Keratinocyte (primary cell): ENCODE results near the gene NME8.

Source experiments
- CTCF ChIP-seq, 3 experiments: IDR thresholded peaks in 1 of 3; conservative IDR thresholded peaks in 1 of 3; optimal IDR thresholded peaks in 1 of 3; 2 replicates in 2 of 3; 3 replicates in 1 of 3; pipeline versions ENCODE3 to v1.5.1; 2011; ENCODE audit warnings: low read length in 3 of 3, mild to moderate bottlenecking in 3 of 3, moderate library complexity in 2 of 3, control low read depth in 1 of 3, inconsistent platforms in 1 of 3; ENCODE audit not compliant: insufficient read depth in 2 of 3; ENCODE audit errors: extremely low read depth in 1 of 3
- EZH2 ChIP-seq: IDR thresholded peaks from one replicate; pipeline ENCODE4 v1.6.1; 2012; ENCODE audit warnings: inconsistent platforms, mild to moderate bottlenecking, low read length, moderate library complexity

GRCh38 chr7:37806152-37806551 is 42.2 kb upstream of the NME8 start:
- TF ChIP-seq CTCF (optimal IDR thresholded peaks at IDR 0.05 in 1 of 3, IDR thresholded peaks at IDR 0.05 in 1 of 3, conservative IDR thresholded peaks at IDR 0.05 in 1 of 3; ENCODE audit: extremely low read depth in 1 of 3, insufficient read depth in 2 of 3, low read length in 3 of 3), result no peak
- no peak for TF ChIP-seq EZH2
